Kidney tubule cell (primary cell): ENCODE results near the gene KRT80.

Source experiments
- DNase-seq: peaks from one replicate; pipeline ENCODE4 v3.0.0-alpha.2; 2018; ENCODE audit warnings: low spot score

Gene KRT80

DNA sequence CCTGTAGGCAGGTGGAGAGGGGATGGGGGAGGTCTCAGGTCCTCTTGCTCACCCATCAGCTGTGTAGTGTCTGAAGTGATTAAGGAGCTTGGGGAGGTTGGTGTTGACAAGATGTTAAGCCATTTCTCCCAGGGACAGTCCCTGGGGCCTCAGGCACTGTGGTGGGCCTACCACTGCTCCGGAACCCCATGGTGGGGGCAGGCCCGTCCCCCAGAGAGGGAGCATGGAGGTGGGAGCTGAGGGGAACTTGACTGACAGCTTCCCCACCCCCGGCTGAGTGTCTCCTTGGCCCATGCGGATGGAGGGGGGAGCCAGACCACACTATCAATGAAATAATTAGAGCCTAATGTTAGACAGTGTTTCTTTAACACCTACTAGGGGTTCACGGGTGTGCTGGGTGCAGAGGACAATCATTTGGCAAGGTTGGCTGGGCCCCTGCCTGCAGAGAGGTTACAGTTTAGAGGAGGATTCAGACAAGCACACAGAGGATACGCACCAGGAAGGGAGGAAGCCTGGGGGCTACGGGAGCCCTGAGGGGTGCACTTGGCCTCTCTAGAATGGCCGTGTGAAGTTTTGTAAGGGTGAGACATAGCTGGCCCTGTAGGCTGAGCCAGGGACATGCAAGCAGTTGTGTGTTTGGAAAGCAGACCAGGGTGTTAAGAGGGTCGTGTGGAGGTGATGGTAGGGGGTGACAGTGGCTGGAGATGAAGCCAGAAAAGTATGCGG, 19.3 kb upstream of the KRT80 start:
- DNase-seq, result no peak

DNA sequence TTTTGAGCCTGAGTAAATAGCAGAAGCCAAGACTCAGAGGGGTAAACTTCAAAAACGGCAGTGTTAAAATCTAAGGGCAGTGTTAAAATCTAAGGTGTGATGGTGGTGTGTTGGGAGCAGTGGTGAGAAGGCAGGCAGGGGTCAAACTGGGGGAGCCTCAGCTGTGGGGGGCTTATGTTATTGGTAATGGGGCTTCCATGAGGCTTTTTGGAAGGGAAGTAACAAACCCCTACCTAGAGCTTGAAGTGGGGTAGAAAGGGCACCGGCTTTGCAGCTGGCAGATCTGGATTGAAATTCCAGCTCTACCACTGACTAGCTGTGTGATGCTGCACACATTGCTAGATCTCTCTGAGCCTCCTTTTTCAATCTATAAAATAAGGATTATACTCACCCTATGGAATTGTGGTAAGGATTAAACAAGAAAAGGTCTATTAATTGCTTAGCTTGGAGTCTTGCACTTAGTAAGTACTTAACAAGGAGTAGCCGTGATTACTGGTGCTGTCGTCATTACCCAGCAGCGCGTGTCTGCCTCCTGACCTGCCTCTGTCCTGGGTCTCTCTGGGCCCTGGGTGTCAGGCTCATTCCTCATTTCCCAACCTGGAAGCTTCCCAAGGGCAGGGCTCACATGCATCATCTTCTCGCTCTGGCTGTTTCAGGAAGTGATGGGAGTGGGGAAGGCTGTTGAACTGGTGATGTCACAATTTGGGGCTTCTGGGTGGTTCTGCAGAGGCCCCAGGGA, 18.5 kb upstream of the KRT80 start:
- DNase-seq, result peak; percentile 87

DNA sequence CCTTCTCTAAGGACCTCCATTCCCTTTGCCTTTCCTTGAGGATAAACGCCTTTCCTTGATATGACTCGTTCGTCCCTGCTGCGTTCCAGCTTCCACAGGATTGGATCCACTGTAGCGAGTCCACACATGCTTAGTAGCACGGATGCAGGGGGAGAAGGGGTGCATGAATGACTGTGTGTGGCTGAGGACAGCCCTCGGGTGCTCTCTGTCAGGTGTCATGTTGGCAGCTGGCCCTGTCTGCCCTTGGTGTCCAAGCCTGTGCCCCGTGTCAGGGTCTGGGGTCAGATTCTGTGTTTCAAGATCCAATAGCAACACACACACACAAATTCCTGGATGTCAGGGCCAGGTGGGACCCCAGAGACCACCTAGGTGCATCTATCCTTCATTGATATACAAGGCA, 17.5 kb upstream of the KRT80 start:
- DNase-seq, result peak; percentile 48

DNA sequence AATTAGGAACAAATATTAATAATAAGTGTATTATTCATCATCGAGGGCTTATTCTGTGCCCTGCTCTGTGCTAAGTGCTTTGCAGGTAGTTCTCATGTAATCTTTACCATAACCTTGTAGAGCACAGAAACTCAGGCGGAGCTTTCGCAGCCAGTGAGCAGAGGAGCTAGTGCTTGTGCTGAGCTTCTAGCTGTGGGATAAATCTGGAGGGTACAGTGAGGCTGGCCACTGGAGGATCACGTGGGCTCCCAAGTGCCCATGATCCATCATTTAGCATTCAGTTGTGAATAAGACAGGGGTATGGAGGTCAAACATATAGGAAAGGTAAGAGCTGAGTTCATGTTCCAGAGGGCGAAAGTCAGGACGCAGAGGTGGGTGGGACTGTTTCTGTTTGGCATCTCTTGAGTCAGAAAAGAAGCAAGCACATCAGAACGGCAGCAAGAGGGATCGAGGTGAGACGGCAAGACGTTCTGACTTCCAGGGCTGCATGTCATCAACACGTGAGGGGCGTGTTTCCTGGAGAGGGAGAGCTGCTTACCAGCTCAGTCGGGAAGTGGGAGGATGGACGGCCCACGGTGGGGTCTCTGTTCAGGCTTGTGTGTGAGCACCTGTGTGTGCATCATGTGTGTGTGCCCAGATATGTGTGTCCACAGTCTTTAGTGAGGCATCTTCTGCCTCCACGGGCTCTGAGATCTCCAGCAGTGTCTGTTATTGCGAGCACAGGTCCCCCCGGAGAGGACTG, 16.8 kb upstream of the KRT80 start:
- no peak for DNase-seq

DNA sequence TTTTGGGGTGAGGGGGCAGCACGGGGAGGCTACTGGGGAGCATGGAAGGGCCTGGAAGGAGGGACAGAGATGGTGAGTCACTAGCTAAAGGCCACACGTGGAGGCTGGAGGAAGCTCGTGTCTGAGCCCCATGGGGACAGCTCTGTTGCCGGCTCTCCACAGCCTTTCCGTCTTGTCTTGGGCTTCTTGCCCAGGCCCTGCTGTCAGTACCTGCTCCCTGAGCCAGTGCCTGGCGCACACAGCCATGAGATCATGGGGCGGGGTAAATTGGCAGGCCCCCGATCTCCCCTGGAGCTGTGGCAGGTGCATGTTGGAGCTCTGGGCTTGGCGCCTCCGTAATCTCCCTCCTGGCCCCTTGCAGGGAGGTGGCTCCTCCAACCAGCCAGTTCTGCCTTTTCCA, 16.1 kb upstream of the KRT80 start:
- DNase-seq, result peak; percentile 77

DNA sequence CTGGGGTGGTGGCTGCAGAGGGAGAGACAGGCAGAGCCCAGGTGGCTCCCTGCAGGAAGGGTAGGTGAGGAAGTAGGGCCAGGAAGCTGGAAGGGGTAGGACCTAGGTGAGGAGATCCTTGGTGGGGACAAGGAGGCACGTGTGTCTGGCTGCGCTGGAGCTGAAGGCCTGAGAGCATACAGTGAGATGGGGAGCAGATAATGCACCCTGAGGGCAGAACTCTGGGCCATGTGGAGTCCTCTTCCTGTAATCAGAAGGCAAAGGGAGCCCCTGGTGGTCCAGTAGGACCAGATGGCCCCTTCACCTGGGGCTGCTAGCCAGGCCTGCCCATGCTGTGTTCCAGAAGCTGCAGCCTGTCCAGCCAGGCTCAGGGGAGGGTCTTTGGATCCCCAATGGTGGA, 15.3 kb upstream of the KRT80 start:
- DNase-seq, result no peak

DNA sequence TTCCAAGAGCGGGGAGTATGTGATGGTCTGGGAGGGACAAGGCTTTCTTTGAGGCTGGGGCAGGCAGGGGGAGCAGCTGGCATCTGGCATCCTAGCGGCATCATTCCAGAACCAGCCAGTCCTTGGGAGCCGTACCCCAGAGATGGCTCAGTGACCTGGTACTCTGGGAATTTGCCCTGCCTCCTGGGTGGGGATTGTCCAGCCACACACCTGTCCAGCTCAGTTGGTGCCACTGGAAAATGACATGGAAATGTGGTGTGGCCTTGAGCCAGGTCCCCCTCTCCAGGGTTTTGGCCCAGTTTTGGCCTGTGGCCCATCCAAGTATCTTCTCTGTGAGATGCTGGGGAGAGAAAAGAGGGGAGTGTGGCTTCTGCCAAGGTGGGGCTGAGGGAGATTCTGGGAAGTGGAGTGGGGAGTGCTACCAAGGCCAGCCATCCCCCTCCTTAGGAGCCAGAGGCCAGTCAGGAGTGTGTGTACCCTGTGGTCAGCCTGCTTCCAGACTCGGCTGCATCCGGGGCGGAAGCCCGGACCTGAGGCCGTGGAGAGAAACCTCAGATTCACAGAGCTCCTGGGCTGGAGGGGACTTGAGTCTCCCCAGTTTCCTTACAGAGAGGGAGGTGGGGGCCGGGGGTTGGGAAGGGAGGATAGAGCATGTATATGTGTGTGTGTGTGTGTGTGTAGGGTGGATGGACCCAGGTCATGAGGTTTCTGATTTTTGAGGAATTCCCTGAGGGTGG, 14.7 kb upstream of the KRT80 start:
- DNase-seq, result no peak

DNA sequence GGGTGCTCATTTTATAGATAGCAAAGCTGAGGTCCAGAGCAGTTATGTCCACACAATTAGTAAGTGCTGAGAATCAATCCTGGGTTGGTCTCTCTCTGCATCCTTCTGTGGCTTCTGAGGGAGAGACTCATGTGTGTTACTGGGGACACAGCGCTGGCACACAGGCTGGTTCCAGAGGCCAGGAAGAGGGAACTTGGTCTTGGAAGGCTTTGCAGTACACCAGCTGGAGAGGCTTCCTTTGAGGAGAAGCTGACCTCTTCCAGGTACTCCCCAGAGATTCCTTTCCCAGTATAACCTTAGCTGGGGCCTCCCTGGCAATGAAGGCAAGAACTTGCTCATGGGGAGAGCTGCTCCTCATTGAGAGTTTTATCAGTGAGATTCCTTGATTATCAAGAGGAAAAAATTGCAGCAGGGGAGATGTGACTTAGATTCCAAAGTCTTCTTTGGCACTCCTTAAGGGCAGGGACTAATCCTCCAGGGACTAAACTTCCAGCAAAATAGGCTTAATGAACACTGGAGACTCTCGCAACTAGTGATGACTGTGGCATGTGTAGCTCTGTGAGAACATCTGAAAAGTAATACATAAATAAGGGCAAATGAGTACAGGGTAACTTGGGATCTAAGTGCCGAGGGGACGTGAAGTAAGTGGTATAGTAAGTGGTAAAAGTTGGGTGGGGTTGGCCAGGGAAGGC, 13.9 kb upstream of the KRT80 start:
- DNase-seq, result no peak

DNA sequence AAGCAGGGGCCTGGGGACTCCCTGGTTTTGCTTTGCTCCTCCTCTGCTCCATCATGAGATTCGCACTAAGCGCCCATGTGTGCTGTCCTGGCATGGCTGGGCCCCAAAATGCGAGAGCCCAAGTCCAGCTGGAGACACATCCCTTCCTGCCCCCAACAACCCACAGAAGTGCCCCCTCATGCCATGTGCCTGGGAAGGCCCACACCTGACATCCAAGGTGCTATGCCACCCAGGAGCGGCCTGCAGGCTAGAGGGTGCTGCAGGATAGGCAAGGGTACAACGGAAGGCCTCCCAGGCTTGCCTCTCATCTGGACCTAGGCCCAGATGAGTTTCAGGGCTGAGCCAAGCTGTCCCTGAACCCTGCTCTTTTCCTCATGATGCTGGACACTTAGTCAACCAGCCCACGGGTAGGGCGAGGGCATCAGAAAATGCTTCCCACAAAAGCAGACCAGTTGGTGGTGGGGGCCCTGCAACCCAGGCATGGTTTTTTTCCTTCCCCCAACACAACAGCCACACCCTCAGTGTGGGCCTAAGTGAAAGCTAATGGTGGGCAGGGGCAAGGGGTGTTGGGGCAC, 13.2 kb upstream of the KRT80 start:
- no peak for DNase-seq

DNA sequence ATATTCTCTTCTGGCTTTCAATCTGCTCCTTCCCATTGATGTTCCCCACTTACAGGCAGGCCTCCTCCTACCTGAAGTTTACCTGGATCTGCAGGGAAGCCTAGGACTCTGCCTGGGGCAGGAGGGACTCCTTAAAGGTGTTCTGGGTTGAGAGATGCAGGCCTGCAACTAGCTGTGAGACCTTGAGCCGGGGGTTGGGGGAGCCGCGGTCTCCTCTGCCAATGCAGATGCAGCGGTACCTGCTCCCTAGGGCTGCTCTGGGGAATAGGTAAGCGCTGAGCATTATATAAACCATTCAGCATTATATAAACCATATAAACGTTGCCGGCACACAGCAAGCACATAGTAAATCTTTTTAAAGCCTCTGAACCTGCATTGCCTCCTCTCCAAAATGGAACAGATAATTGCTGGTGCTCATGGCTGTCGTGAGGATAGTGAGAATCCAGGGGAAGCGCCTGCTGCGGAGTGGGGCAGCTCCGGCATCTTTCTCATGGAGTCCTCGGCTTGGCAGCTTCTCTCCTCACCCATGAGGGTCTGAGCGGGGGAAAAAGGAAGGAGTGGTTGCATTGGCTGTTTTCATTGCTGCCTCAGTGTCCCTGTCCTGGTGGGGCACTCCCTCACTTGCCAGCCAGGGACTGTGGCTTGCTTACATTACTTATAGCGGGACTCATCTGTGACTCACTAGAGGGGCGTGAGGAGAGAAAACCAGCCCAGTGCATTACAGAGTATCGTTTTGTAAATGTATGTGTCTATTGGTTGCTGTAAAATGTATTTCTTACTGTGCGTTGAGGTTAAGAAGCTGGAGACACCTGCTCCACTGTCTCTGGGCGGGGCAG, 12.5 kb upstream of the KRT80 start:
- no peak for DNase-seq

DNA sequence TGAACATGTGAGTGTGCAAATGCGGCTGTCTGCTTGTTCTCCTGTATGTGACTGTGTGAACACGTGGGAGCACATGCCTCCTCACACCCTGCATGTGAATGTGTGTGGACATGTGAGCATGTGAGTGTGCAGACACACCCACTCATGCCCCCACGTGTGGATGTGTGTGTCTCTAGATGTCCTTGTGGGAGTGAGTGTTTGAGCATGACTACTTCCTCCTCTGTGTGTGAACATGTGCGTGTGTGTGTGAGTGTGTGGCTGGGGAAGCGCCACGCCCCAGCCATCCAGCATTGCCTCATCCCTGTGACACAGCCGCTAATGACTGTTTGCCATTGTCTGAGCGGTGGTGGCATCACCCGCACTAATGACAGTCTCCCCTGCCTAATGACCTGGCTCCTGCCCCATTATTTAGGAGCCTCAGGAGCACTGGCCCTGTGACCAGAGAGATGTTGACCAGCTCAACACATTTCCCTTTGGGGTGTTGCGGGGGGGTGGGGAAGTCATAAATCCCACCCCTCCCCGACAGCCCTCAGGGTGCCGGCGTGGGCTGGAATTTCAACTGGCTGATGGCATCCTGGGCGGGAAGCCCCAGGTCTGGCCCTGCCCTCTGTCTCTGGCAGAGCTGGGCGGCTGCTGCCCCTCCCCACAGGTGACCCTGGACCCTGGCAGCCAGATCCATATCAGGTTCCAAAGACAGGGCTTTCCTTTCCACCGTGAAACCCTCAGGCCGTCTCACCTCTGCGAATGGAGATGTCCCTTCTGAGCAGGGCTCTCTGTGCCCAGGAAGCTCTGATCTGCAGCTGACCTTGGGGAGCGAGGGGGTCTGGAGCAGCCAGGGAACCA, 11.5 kb upstream of the KRT80 start:
- DNase-seq, result peak; percentile 96

DNA sequence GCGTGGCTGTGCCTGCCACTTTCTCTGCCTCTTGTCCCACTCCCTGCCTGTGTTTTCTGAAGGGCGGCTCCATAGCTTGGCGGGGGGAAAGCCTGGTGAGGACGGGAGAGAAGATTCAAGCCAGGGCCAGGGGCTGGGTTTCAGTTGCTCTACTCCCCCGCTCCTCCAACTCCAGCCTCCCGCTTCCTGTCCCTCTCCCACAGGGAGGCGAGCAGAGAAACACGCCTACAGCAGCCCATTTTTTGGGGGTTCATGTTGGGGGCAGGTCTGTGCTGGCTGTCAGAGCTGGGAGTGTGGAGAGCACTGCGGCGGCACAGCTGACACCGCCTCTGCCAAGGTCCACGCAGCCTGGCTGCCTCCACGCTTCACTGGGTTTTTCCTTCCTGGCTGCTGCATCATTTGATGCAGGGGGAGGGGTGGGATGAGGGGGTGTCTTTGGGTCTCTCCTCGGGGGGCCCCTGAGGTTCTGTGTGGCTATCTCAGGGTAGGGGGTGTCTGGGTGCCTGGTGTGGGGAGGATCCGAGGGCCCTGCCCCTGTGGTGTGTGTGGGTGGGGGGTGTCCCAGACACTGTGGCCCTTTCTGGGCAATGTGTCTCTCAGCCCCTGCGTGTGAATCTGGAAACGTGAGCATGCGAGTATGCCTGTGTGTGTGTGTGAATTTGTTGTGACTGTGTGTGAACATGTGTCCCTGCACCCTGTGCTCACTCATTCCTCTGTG, 10.7 kb upstream of the KRT80 start:
- DNase-seq, result peak; percentile 77

DNA sequence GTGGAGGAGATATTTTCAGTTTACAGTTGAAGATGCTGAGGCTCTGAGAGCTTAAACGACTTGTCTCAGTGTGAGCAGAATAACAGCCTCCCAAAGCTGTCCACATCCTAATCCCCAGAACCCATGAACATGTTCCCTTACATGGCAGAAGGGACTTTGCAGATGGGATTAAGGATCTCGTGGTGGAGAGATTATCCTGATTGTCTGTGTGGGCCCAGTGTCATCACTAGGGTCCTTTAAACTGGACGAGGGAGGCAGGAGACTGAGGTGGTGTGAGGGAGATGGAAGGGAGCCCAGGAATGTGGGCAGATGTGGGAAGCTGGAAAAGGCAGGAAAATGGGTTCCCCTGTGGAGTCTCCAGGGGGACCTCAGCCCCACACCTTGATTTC, 9.6 kb upstream of the KRT80 start:
- no peak for DNase-seq

DNA sequence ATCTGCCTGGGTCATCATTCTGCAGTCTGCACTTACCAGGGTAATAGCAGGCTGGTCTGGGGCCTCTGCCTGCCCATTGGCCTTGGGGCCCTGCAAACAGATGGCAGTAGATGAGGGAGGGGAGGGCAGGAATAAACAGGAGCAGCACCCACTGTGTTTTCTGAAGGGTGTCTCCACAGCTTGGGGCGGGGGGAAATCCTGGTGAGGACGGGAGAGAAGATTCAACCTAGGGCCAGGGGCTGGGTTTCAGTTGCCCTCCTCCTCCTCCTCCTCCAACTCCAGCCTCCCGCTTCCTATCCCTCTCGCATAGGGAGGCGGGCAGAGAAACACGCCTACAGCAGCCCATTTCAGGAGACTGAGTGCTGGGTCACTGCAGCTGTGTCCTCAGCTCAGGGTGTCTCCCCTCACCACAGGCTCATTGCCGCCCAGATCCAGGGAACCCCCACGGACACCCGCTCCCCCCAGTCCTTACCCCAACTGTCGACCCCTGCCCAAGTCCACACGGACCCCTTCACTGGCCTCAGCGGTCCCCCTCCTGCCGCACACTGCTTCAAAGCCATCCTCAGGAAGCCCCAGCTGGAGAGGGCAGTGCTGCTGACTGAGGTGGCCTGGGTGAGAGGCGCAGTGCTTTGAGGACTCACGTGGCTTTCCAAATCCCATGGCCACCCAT, 9.1 kb upstream of the KRT80 start:
- DNase-seq, result no peak

DNA sequence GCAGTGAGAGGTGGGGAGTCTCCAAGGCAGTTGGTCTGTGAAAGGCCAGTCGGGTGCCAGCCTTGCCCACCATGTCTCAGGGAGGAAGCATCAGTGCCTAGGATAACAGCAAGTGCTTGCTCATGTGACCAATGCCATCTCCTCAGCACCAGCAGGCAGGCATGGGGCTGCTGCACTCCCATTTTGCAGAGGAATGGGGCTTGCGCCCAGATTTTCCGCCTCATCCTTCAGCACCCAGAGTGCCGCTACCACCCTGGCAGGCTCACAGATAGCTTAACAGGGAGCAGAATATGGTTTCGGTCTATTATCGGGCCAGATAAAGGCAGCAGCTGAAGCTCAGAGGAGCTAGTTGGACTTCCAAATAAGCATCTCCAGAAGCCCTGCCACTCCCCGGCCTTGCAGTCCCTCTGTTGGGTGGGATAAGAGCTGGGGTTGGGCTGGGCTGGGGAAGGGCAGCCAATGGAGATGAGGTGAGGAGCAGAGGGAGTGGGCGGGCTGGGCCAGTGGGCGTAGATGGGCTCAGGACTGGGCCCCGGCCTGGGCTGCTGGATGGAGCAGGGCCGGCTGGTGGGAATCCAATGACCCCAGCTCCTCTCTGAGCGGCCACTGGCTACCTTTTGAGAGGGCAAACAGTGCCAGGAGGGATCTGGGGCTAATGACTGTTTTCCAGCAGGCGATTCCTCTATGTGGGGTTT, 8.4 kb upstream of the KRT80 start:
- DNase-seq, result no peak

DNA sequence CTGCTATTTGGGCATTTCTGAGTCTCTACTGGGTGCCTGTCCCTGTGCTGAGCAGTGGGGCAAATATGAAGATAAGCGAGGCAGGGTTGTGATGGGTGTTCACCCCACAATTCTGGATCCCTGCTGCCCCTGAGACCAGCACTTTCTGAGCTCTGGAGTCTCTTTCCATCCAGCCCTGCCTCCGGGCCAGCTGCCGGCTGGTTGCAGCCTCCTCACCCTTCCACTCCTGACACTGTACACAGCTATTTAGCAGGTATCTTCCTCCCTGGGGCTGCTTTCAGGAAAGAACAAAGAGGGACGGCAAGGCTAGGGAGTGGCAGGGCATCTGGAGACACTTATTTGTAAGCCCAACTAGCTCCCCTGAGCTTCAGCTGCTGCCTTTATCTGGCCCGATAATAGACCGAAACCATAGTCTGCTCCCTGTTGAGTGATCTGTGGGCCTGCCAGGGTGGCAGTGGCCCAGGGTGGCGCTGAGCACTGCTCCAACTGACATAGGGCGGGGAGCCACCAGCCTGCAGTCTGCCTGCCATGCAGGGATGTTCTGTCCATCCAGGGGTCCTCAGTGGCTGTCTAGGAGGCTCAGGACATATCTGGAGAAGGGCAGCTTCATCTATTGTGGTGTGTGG, 7.6 kb upstream of the KRT80 start:
- DNase-seq, result no peak
